HCT116 (cell line): ENCODE results near the gene THSD8. TPM values are rescaled to one million over a fixed set of nuclear protein-coding genes. Genes with fewer than 3 reads are reported as not detected.
A peak's percentile ranks its signal among the peaks of the same experiment; 100 is the strongest.

Experiments
- ATAC-seq: fragments of 200-7000 bp; cut with Tn5 transposase; 2 replicates; pipeline ENCODE4 v1.9.1; 2020; ENCODE audit warnings: mild to moderate bottlenecking, moderate library complexity
- BruUV-seq: library from RNA; stranded (reverse); fragments of 400-500 nt; replicated peaks from 2 replicates; lab custom pipeline; 2021; lab: Mats Ljungman, UMichigan
- CTCF ChIA-PET: fragments of 300-600 bp; sonication (Branson Sonifier 250); formaldehyde crosslinking; loops from one replicate; lab custom pipeline; 2021; ENCODE audit warnings: antibody characterized with exemption; lab: Charles Lee
- POLR2A ChIA-PET: fragments of 300-600, 350-600 bp; sonication (Branson Sonifier 250); formaldehyde crosslinking; loops from one replicate; lab custom pipeline; 2021; ENCODE audit warnings: antibody characterized with exemption; lab: Charles Lee
- RAD21 ChIA-PET, 2 experiments: fragments of 300-600 bp; sonication (Branson Sonifier 250); formaldehyde crosslinking; loops; one replicate each; lab custom pipeline; 2023; ENCODE audit warnings: low total read pairs in 2 of 2; ENCODE audit not compliant: uncharacterized antibody in 2 of 2, unreplicated experiment in 2 of 2, low non-redundant PET in 1 of 2; lab: Charles Lee
- DNase-seq: peaks from one replicate; pipeline ENCODE4 v3.0.0-alpha.2; 2010; ENCODE audit warnings: low read depth, low spot score
- H2AFZ ChIP-seq: fragments of 200-600 bp; shearing (Covaris generic), sonication (generic); 2 replicates; pipeline ENCODE4 v1.6.1; 2017; ENCODE audit warnings: low read depth, mixed run types, mixed read lengths, antibody characterized with exemption, low read length; ENCODE audit not compliant: poor library complexity, severe bottlenecking
- H3K27ac ChIP-seq: 2 replicates; pipeline ENCODE4 v1.5.1; 2012; ENCODE audit warnings: low read depth, low read length
- H3K27me3 ChIP-seq: fragments of 200-600 bp; sonication (generic); 2 replicates; pipeline ENCODE4 v1.6.1; 2016; ENCODE audit warnings: mixed run types, low read length, mixed read lengths; ENCODE audit not compliant: insufficient read depth
- H3K36me3 ChIP-seq, 2 experiments: fragments of 200-500 bp in 1 of 2; fragments of 200-600 bp in 1 of 2; sonication (Bioruptor generic) in 1 of 2; sonication (generic) in 1 of 2; 2 replicates each; pipeline versions ENCODE4 v1.5.1 to v1.6.1; 2014 to 2016; ENCODE audit warnings: low read length in 2 of 2, inconsistent platforms in 1 of 2, mixed read lengths in 1 of 2, mixed run types in 1 of 2; ENCODE audit not compliant: insufficient read depth in 2 of 2, control insufficient read depth in 1 of 2
- H3K4me1 ChIP-seq, 2 experiments: fragments of 200-600 bp in 1 of 2; sonication (generic) in 1 of 2; 2 replicates each; pipeline versions ENCODE4 v1.5.1 to v1.6.1; 2012 to 2017; ENCODE audit warnings: low read length in 2 of 2, inconsistent platforms in 1 of 2, mild to moderate bottlenecking in 1 of 2, mixed read lengths in 1 of 2, mixed run types in 1 of 2, moderate library complexity in 1 of 2; ENCODE audit not compliant: insufficient read depth in 2 of 2, control insufficient read depth in 1 of 2
- H3K4me2 ChIP-seq: fragments of 200-600 bp; sonication (generic); 2 replicates; pipeline ENCODE4 v1.6.1; 2017; ENCODE audit warnings: mixed run types, low read length, mixed read lengths
- H3K4me3 ChIP-seq, 2 experiments: fragments of 200-600 bp in 1 of 2; sonication (generic) in 1 of 2; replicated peaks in 1 of 2; 2 replicates each; pipeline ENCODE4 v1.5.1; 2011 to 2016; ENCODE audit warnings: low read length in 2 of 2, control low read depth in 1 of 2, low read depth in 1 of 2, mild to moderate bottlenecking in 1 of 2, mixed read lengths in 1 of 2, mixed run types in 1 of 2
- H3K79me2 ChIP-seq: fragments of 200-600 bp; sonication (generic); 2 replicates; pipeline ENCODE4 v1.6.1; 2017; ENCODE audit warnings: mild to moderate bottlenecking, mixed run types, low read length, moderate library complexity, mixed read lengths; ENCODE audit not compliant: insufficient read depth
- H3K9ac ChIP-seq: fragments of 200-600 bp; sonication (generic); 2 replicates; pipeline ENCODE4 v1.6.1; 2016; ENCODE audit warnings: low read length, mixed read lengths
- H3K9me2 ChIP-seq: fragments of 200-600 bp; sonication (generic), shearing (Covaris generic); 2 replicates; pipeline ENCODE4 v1.6.1; 2017; ENCODE audit warnings: mixed run types, mild to moderate bottlenecking, moderate library complexity; ENCODE audit not compliant: insufficient read depth
- H3K9me3 ChIP-seq, 2 experiments: fragments of 200-500 bp in 1 of 2; fragments of 200-600 bp in 1 of 2; sonication (Bioruptor generic) in 1 of 2; sonication (generic) in 1 of 2; 2 replicates each; pipeline ENCODE4 v1.6.1; 2014 to 2017; ENCODE audit warnings: low read length in 2 of 2, mixed read lengths in 2 of 2, inconsistent platforms in 1 of 2, low read depth in 1 of 2, mild to moderate bottlenecking in 1 of 2, mixed run types in 1 of 2, moderate library complexity in 1 of 2; ENCODE audit not compliant: control insufficient read depth in 1 of 2, insufficient read depth in 1 of 2
- H4K20me1 ChIP-seq: fragments of 200-600 bp; sonication (generic), shearing (Covaris generic); 2 replicates; pipeline ENCODE4 v1.6.1; 2017; ENCODE audit warnings: mixed run types, mild to moderate bottlenecking, moderate library complexity; ENCODE audit not compliant: insufficient read depth
- ATF3 ChIP-seq: IDR thresholded peaks from 2 replicates; pipeline ENCODE4 v1.6.1; 2012
- CBX3 ChIP-seq: IDR thresholded peaks from 2 replicates; pipeline ENCODE4 v1.6.1; 2012; ENCODE audit warnings: low read depth
- CEBPB ChIP-seq: IDR thresholded peaks from 2 replicates; pipeline ENCODE4 v1.6.1; 2012; ENCODE audit warnings: low read depth
- CTCF ChIP-seq, 3 experiments: fragments of 200-600 bp in 1 of 3; sonication (generic) in 1 of 3; IDR thresholded peaks in 2 of 3; conservative IDR thresholded peaks in 1 of 3; 2 replicates each; pipeline ENCODE4 v1.5.1; 2012 to 2017; ENCODE audit warnings: low read depth in 2 of 3, low read length in 2 of 3, antibody characterized with exemption in 1 of 3, borderline replicate concordance in 1 of 3, control low read depth in 1 of 3, mild to moderate bottlenecking in 1 of 3, mixed read lengths in 1 of 3, mixed run types in 1 of 3, moderate library complexity in 1 of 3; ENCODE audit not compliant: insufficient read depth in 1 of 3
- EGR1 ChIP-seq: IDR thresholded peaks from 2 replicates; pipeline ENCODE4 v1.6.1; 2012; ENCODE audit warnings: low read depth
- ELF1 ChIP-seq: IDR thresholded peaks from 2 replicates; pipeline ENCODE4 v1.6.1; 2012; ENCODE audit warnings: low read depth, borderline replicate concordance
- EZH2 ChIP-seq: fragments of 200-600 bp; sonication (generic); IDR thresholded peaks from 2 replicates; pipeline ENCODE4 v1.6.1; 2017; ENCODE audit warnings: antibody characterized with exemption, mixed run types
- EZH2phosphoT487 ChIP-seq: fragments of 200-600 bp; IDR thresholded peaks from 2 replicates; pipeline ENCODE4 v1.6.1; 2018; ENCODE audit warnings: antibody characterized with exemption, borderline replicate concordance
- MAX ChIP-seq: IDR thresholded peaks from 2 replicates; pipeline ENCODE4 v1.6.1; 2012
- POLR2A ChIP-seq: IDR thresholded peaks from 2 replicates; pipeline ENCODE4 v1.7.0; 2011; ENCODE audit warnings: borderline replicate concordance; ENCODE audit not compliant: insufficient read depth, insufficient read length; ENCODE audit errors: extremely low read depth
- POLR2AphosphoS5 ChIP-seq: IDR thresholded peaks from 2 replicates; pipeline ENCODE4 v1.6.1; 2011; ENCODE audit warnings: mild to moderate bottlenecking, low read depth, low read length, moderate library complexity
- RAD21 ChIP-seq: IDR thresholded peaks from 2 replicates; pipeline ENCODE4 v1.6.1; 2012; ENCODE audit warnings: low read depth, mild to moderate bottlenecking
- REST ChIP-seq: IDR thresholded peaks from 2 replicates; pipeline ENCODE4 v1.6.1; 2012; ENCODE audit warnings: low read depth
- SIN3A ChIP-seq: IDR thresholded peaks from 2 replicates; pipeline ENCODE4 v1.6.1; 2012; ENCODE audit warnings: low read depth
- SP1 ChIP-seq: IDR thresholded peaks from 2 replicates; pipeline ENCODE4 v1.6.1; 2012; ENCODE audit warnings: low read depth
- SRF ChIP-seq: IDR thresholded peaks from 2 replicates; pipeline ENCODE4 v1.6.1; 2012; ENCODE audit warnings: low read depth
- TCF7L2 ChIP-seq: IDR thresholded peaks from 2 replicates; pipeline ENCODE4 v1.7.0; 2011; ENCODE audit warnings: borderline replicate concordance, inconsistent platforms; ENCODE audit not compliant: insufficient read depth, insufficient read length; ENCODE audit errors: extremely low read depth
- YY1 ChIP-seq: IDR thresholded peaks from 2 replicates; pipeline ENCODE4 v1.6.1; 2011; ENCODE audit warnings: low read length, low read depth, moderate library complexity, mild to moderate bottlenecking; ENCODE audit not compliant: insufficient replicate concordance; ENCODE audit errors: extremely low read depth
- ZBTB33 ChIP-seq: IDR thresholded peaks from 2 replicates; pipeline ENCODE4 v1.6.1; 2011; ENCODE audit warnings: mild to moderate bottlenecking, low read length, moderate library complexity; ENCODE audit not compliant: insufficient replicate concordance; ENCODE audit errors: extremely low read depth
- ZNF274 ChIP-seq: fragments of 200-500 bp; sonication (Bioruptor generic); IDR thresholded peaks from 2 replicates; pipeline ENCODE4 v1.6.1; 2014; ENCODE audit warnings: mild to moderate bottlenecking, low read depth, low read length, inconsistent platforms
- intact Hi-C: fragments of 100-400 bp; cut with micrococcal nuclease; formaldehyde crosslinking; loops from 2 replicates; pipeline ENCODE4 v1.10.0; 2022
- total RNA-seq: library from RNA; stranded (reverse); gene quantifications from one replicate; pipeline ENCODE4 v1.2.1, GENCODE V29; 2021; ENCODE audit not compliant: unreplicated experiment

The THSD8 gene
- total RNA-seq, 1 experiment from 2014 or later: 33.3 TPM

GRCh38 chr19:12797141-12797587, 4.7 kb upstream of the THSD8 start:
- Histone ChIP-seq H3K9me3 (no peaks in the 10 kb centered on the region), H3K9me2 (no peaks in the 10 kb centered on the region), H3K79me2 (peaks cover 36% of the 10 kb centered on the region), H3K9ac (no peak overlapping the region), H3K4me2 (no peak overlapping the region), H3K4me1 (peaks cover 29 to 64% of the 10 kb centered on the region in 2 experiments), H3K27ac (peak overlapping the region; percentile 70; the same call in 1 of the 2 replicates), H3K4me3 (no peak overlapping the region), H3K36me3 (peaks cover 4 to 19% of the 10 kb centered on the region in 2 experiments; a peak in 3 of 4 replicates), H3K27me3 (no peaks in the 10 kb centered on the region), H2AFZ (no peak overlapping the region), H4K20me1 (no peaks in the 10 kb centered on the region)
- POLR2A ChIA-PET: interaction anchor here (0.7 kb wide), 1 partner anchor 20 kb away, joined by 3 read pairs; no protein-coding TSS in a partner anchor
- no TSS peak for BruUV-seq
- intact Hi-C loops: loop anchor here (2.0 kb wide), 1 partner anchor 120 kb away; no protein-coding TSS in a partner anchor
- ATAC-seq: no peak
- TF ChIP-seq EZH2: no peak
- no peak for TF ChIP-seq ZNF274
- no peak for TF ChIP-seq CEBPB
- TF ChIP-seq MAX: no peak
- TF ChIP-seq ZBTB33: no peak
- TF ChIP-seq POLR2AphosphoS5: no peak
- TF ChIP-seq CBX3: no peak
- no peak for TF ChIP-seq RAD21
- no peak for TF ChIP-seq EGR1
- TF ChIP-seq SP1: no peak
- TF ChIP-seq EZH2phosphoT487: no peak
- no peak for TF ChIP-seq POLR2A
- TF ChIP-seq TCF7L2: no peak
- TF ChIP-seq ELF1: no peak
- TF ChIP-seq REST: no peak
- TF ChIP-seq CTCF (IDR thresholded peaks at IDR 0.05 in 2 of 3, conservative IDR thresholded peaks at IDR 0.05 in 1 of 3; ENCODE audit: borderline replicate concordance in 1 of 3, insufficient read depth in 1 of 3, low read depth in 2 of 3, low read length in 2 of 3): no peak
- no peak for TF ChIP-seq ATF3
- no peak for TF ChIP-seq SRF
- TF ChIP-seq YY1: no peak
- TF ChIP-seq SIN3A: no peak
- CTCF ChIA-PET: interaction anchor here (1.2 to 6.4 kb wide), 3 partner anchors 32 to 50 kb away, joined by 3 to 123 read pairs (median 87); no protein-coding TSS in a partner anchor
- RAD21 ChIA-PET: interaction anchor here (1.8 to 3.4 kb wide), 3 partner anchors 19 to 31 kb away, joined by 5 to 15 read pairs (median 12); no protein-coding TSS in a partner anchor
- no peak for DNase-seq
